Spleen (tissue), 7 donors: ENCODE data around the gene MLLT10.

Experiments used
- POLR2AphosphoS5 ChIP-seq, 3 donors: sonication (generic); formaldehyde crosslinking; IDR thresholded peaks; one replicate each; pipeline ENCODE4 v1.5.1; 2017; ENCODE audit warnings: antibody characterized with exemption in 3 of 3
- TF ChIP-seq, protein P1 (sequence below), 11 experiments: fragments of 200-600 bp in 7 of 11; fragments of 450-650 bp in 4 of 11; sonication (generic) in 4 of 11; IDR thresholded peaks in 8 of 11; conservative IDR thresholded peaks in 3 of 11; 1 replicate in 7 of 11; 2 replicates in 4 of 11; pipeline versions ENCODE4 v1.4.0 to v1.8.0; 2016 to 2021; ENCODE audit warnings: antibody characterized with exemption in 11 of 11, inconsistent platforms in 4 of 11, mild to moderate bottlenecking in 1 of 11
- donor health status: DM: no; HTN: no; CAD: no; lungs with moderate emphysema.
- donor health status: DM: no; HTN: no; CAD: no.
- donor health status: DM: no; HTN: no; CAD: no.

DNA sequence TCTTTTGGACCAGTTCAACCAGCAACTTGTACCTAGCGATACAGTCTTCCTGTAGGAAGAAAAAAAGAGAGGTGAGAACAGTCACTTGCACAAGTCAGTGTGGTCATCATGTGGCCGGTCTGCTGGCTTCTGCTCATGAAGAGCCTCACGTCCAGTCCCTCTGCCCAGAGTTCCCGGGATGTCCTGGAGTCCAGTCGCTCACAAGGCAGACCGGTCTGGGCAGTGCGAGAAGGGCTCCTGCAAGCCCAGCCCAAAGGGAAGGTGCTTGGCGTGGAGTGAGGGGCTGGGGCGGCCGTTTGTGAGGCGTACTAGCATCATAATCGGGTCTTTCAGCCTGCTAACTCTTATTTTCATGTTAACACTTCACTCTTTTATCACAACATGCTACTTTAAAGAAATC lies 222.7 kb downstream of the MLLT10 start:
- TF ChIP-seq, protein P1, sequence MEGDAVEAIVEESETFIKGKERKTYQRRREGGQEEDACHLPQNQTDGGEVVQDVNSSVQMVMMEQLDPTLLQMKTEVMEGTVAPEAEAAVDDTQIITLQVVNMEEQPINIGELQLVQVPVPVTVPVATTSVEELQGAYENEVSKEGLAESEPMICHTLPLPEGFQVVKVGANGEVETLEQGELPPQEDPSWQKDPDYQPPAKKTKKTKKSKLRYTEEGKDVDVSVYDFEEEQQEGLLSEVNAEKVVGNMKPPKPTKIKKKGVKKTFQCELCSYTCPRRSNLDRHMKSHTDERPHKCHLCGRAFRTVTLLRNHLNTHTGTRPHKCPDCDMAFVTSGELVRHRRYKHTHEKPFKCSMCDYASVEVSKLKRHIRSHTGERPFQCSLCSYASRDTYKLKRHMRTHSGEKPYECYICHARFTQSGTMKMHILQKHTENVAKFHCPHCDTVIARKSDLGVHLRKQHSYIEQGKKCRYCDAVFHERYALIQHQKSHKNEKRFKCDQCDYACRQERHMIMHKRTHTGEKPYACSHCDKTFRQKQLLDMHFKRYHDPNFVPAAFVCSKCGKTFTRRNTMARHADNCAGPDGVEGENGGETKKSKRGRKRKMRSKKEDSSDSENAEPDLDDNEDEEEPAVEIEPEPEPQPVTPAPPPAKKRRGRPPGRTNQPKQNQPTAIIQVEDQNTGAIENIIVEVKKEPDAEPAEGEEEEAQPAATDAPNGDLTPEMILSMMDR (IDR thresholded peaks at IDR 0.05 in 8 of 11, conservative IDR thresholded peaks at IDR 0.05 in 3 of 11) = no peak
- TF ChIP-seq POLR2AphosphoS5 (IDR thresholded peaks at IDR 0.05) = no peak
